Breast epithelium (tissue), 3 donors: Measurements from ENCODE around the gene CTNNA3.

Source experiments
- CTCF ChIP-seq, 3 donors: fragments of 450-650 bp; IDR thresholded peaks; one replicate each; pipeline ENCODE4 v1.5.1; 2016 to 2017; ENCODE audit warnings: antibody characterized with exemption in 3 of 3, mild to moderate bottlenecking in 3 of 3, moderate library complexity in 3 of 3
- POLR2AphosphoS5 ChIP-seq, 3 donors: sonication (generic); formaldehyde crosslinking; IDR thresholded peaks; one replicate each; pipeline ENCODE4 v1.6.1; 2017; ENCODE audit warnings: antibody characterized with exemption in 3 of 3

DNA sequence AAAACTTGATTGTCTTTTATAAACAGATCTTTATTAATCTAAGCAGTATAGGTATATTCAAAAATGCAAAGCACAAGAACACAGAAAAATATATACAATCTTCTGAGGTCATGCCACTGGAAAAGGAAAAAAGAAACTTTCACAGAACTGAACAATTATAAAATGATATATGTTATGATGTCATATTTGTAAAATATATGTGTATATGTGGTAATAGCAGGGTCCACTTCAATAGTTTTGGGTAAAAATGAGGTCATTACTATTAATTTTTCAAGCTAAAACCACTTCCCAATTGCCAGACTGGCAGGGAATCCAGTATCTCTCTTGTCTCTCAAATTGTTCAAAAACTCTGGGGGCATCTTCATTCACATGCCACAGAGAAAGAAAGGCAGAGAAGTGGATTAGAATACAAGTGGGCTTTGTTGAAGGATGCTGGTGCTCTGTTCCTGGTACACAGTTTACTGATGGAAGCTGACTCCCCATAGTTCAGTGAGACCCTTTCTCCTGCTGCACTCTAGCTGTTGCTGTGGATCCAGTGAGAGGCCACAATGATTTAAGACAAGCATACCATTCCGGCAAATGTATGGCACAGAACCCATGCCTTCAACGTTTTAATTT lies 19.7 kb downstream of the CTNNA3 start:
- no peak for TF ChIP-seq CTCF (IDR thresholded peaks at IDR 0.05)
- no peak for TF ChIP-seq POLR2AphosphoS5 (IDR thresholded peaks at IDR 0.05)
